GM21515 (cell line): Measurements from ENCODE around the gene SLC39A11.

Experiments used
- ATAC-seq: cut with Tn5 transposase; IDR thresholded peaks from one replicate; pipeline ENCODE4 v1.9.1; 2021; ENCODE audit not compliant: unreplicated experiment

The SLC39A11 gene

GRCh38 chr17:72702136-72702735 is 390.3 kb downstream of the SLC39A11 start:
- ATAC-seq, result no peak

- no peak for ATAC-seq
These were observed 392.3 kb downstream of the SLC39A11 start for GRCh38 chr17:72700226-72700625.

GRCh38 chr17:72699545-72699944 is 392.9 kb downstream of the SLC39A11 start:
- no peak for ATAC-seq

- no peak for ATAC-seq
These were observed 394.8 kb downstream of the SLC39A11 start for GRCh38 chr17:72697602-72698146.

- ATAC-seq, result no peak
These were observed 395.8 kb downstream of the SLC39A11 start for GRCh38 chr17:72696721-72697120.

GRCh38 chr17:72696156-72696555 is 396.3 kb downstream of the SLC39A11 start:
- ATAC-seq, result no peak

GRCh38 chr17:72693956-72694355 is 398.5 kb downstream of the SLC39A11 start:
- no peak for ATAC-seq

GRCh38 chr17:72693151-72693878 is 399.2 kb downstream of the SLC39A11 start:
- no peak for ATAC-seq

GRCh38 chr17:72692676-72693075 is 399.8 kb downstream of the SLC39A11 start:
- ATAC-seq, result no peak

GRCh38 chr17:72691586-72691985 is 400.9 kb downstream of the SLC39A11 start:
- no peak for ATAC-seq

- no peak for ATAC-seq
These were observed 401.5 kb downstream of the SLC39A11 start for GRCh38 chr17:72691017-72691416.

GRCh38 chr17:72687886-72688285 is 404.6 kb downstream of the SLC39A11 start:
- no peak for ATAC-seq

GRCh38 chr17:72684405-72685020 is 408.0 kb downstream of the SLC39A11 start:
- no peak for ATAC-seq

- no peak for ATAC-seq
These were observed 408.7 kb downstream of the SLC39A11 start for GRCh38 chr17:72683506-72684404.

GRCh38 chr17:72682605-72683004 is 409.9 kb downstream of the SLC39A11 start:
- no peak for ATAC-seq

- ATAC-seq, result no peak
These were observed 410.6 kb downstream of the SLC39A11 start for GRCh38 chr17:72681844-72682243.

GRCh38 chr17:72677714-72678390 is 414.6 kb downstream of the SLC39A11 start:
- ATAC-seq, result no peak

- ATAC-seq, result no peak
These were observed 415.4 kb downstream of the SLC39A11 start for GRCh38 chr17:72677108-72677507.

- no peak for ATAC-seq
These were observed 419.8 kb downstream of the SLC39A11 start for GRCh38 chr17:72672729-72673128.

- ATAC-seq, result no peak
These were observed 421.5 kb downstream of the SLC39A11 start for GRCh38 chr17:72671016-72671415.
